Prostate gland (tissue), 2 donors: ENCODE results near the gene FSIP1. TPM values are rescaled to one million over a fixed set of nuclear protein-coding genes. Genes with fewer than 3 reads are reported as not detected.

Experiments
- DNase-seq: peaks from one replicate; pipeline ENCODE4 v3.0.0-alpha.2; 2019; ENCODE audit warnings: low spot score
- H3K27ac ChIP-seq, 2 donors: fragments of 200-600 bp; sonication (generic); 2 replicates each; pipeline ENCODE4 v1.5.1; 2017 to 2019
- H3K27me3 ChIP-seq: fragments of 200-600 bp; sonication (generic); replicated peaks from 2 replicates; pipeline ENCODE4 v1.5.1; 2019; ENCODE audit not compliant: insufficient read depth
- H3K36me3 ChIP-seq, 2 donors: fragments of 200-600 bp; sonication (generic); 1 replicate in 1 of 2; 2 replicates in 1 of 2; pipeline versions ENCODE4 v1.5.1 to v1.8.1; 2017 to 2019
- H3K4me1 ChIP-seq: fragments of 200-600 bp; sonication (generic); replicated peaks from 2 replicates; pipeline ENCODE4 v1.5.1; 2019
- H3K4me3 ChIP-seq, 2 donors: fragments of 200-600 bp; sonication (generic); 2 replicates each; pipeline ENCODE4 v1.5.1; 2017 to 2019
- H3K9me3 ChIP-seq: fragments of 200-600 bp; sonication (generic); 2 replicates; pipeline ENCODE4 v1.5.1; 2017
- POLR2A ChIP-seq: fragments of 450-650 bp; IDR thresholded peaks from one replicate; pipeline ENCODE4 v1.6.1; 2016; ENCODE audit warnings: antibody characterized with exemption, mild to moderate bottlenecking
- POLR2AphosphoS5 ChIP-seq: sonication (generic); formaldehyde crosslinking; IDR thresholded peaks from one replicate; pipeline ENCODE4 v1.6.1; 2017; ENCODE audit warnings: antibody characterized with exemption
- WGBS: methylation state at CpG from one replicate; pipeline ENCODE4 v1.1.5; 2018; 5-methylcytosine and 5-hydroxymethylcytosine counted together
- intact Hi-C: fragments of 100-400 bp; cut with DNase I; formaldehyde crosslinking; loops from one replicate; pipeline ENCODE4 v1.14.2; 2022
- total RNA-seq, 2 donors: library from RNA; depleted of rRNA; stranded (reverse); fragments of >200 nt; gene quantifications; one replicate each; pipeline ENCODE4 v1.1.0, GENCODE V29; 2016
- TF ChIP-seq, protein P1 (sequence below), 4 experiments: fragments of 200-600 bp in 2 of 4; fragments of 450-650 bp in 2 of 4; sonication (generic) in 2 of 4; IDR thresholded peaks; 1 replicate in 3 of 4; 2 replicates in 1 of 4; pipeline ENCODE4 v1.5.1; 2016 to 2019; ENCODE audit warnings: antibody characterized with exemption in 4 of 4, mild to moderate bottlenecking in 2 of 4, moderate library complexity in 2 of 4

The FSIP1 gene
- total RNA-seq, 2 donors from 2014 or later: 1.6 to 2.3 TPM

DNA sequence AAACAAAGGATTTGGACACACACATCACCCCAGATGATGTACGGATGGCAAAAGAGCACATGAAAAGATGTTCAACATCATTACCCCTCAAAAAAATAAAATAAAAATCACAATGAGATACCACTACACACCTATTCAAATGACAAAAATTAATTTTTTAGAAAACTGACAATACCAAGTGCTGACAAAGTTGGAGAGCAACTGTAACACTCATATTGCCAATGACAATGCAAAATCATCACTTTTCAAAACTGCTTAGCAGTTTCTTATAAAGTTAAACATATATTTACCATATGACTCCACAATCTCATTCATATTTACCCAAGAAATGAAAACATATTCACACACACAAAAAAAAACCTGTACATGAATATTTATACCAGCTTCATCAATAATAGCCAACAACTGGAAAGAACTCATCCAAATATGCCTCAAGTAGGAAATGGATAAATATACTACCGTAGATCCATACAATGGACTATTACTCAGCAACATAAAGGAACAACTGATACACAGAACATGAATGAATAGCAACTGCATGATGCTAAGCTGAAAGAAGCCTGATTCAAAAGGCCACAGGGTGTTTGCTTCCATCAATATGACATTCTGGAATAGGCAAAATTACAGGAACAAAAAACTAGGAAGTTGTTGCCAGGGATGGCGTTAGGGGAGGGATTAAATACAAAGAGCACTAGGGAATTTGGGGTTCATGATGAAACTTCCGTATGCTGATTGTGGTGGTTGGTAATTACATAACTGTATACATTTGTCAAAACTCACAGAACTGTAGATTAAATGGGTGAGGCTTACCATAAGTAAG is 1.3 kb downstream of the FSIP1 start:
- Histone ChIP-seq H3K27ac (no peak overlapping the region), H3K27me3 (no peaks in the 10 kb centered on the region), H3K4me3 (no peak overlapping the region), H3K4me1 (peaks cover 4% of the 10 kb centered on the region), H3K36me3 (no peaks in the 10 kb centered on the region), H3K9me3 (no peaks in the 10 kb centered on the region)
- WGBS: 87% methylated on average over 4 of the region's 4 CpGs
- no peak for TF ChIP-seq POLR2A
- no peak for TF ChIP-seq POLR2AphosphoS5
- TF ChIP-seq, protein P1, sequence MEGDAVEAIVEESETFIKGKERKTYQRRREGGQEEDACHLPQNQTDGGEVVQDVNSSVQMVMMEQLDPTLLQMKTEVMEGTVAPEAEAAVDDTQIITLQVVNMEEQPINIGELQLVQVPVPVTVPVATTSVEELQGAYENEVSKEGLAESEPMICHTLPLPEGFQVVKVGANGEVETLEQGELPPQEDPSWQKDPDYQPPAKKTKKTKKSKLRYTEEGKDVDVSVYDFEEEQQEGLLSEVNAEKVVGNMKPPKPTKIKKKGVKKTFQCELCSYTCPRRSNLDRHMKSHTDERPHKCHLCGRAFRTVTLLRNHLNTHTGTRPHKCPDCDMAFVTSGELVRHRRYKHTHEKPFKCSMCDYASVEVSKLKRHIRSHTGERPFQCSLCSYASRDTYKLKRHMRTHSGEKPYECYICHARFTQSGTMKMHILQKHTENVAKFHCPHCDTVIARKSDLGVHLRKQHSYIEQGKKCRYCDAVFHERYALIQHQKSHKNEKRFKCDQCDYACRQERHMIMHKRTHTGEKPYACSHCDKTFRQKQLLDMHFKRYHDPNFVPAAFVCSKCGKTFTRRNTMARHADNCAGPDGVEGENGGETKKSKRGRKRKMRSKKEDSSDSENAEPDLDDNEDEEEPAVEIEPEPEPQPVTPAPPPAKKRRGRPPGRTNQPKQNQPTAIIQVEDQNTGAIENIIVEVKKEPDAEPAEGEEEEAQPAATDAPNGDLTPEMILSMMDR (IDR thresholded peaks at IDR 0.05): no peak
- DNase-seq: no peak
- intact Hi-C loops: no loop called here

DNA sequence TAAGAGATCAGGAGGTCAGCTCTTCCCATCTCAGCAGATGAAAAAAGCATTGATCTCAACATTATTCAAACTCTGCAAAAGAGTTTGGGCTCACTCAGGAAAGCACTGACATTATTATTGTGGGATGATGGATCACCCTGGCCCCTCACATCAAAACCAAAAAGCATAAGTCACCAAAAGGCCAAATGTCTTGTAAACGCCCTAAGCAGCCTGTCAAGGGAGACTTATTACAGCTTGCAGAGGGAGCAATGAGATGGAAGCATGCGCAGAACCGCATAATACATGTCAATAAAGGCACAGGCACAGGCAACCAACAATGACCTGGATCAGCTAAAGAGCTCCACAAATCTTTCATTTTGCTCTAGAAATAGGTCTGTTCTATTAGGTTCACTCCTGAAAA is 4.6 kb downstream of the FSIP1 start:
- H3K36me3 ChIP-seq: no peaks in the 10 kb centered on the region
- H3K4me1 ChIP-seq: no peaks in the 10 kb centered on the region
- TF ChIP-seq, protein P1 (IDR thresholded peaks at IDR 0.05): no peak
- TF ChIP-seq POLR2A: no peak
- TF ChIP-seq POLR2AphosphoS5: no peak
- no peak for DNase-seq
- no peaks in the 10 kb centered on the region for H3K9me3 ChIP-seq
- H3K27me3 ChIP-seq: no peaks in the 10 kb centered on the region
- 57% methylated on average over 3 of the region's 3 CpGs for WGBS
- intact Hi-C loops: no loop called here
- no peak overlapping the region for H3K4me3 ChIP-seq
- H3K27ac ChIP-seq: no peak overlapping the region

DNA sequence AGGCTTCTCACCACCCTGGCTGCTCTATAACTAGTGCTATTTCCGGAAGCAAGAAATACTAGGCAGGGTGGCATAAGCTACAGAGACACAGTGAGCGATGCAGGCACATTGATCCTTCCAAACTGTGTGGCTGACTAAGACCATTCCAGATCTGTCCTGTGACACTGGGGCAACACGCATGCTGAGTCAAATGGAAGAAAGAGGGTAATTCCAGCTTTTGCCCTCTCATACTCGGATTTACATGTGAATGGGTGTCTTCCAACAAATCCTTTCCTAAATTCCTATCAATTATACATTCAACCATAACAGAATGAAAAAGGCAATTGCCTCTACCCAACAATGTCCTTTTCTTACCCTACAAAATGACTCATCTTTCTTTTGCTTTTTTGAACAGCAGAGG is 5.1 kb downstream of the FSIP1 start:
- no peak overlapping the region for H3K4me3 ChIP-seq
- DNase-seq: no peak
- TF ChIP-seq POLR2A (no peak), POLR2AphosphoS5 (no peak)
- TF ChIP-seq, protein P1 (IDR thresholded peaks at IDR 0.05): no peak
- intact Hi-C loops: no loop called here
- WGBS: 85% methylated on average over 4 of the region's 4 CpGs
- H3K9me3 ChIP-seq: no peaks in the 10 kb centered on the region
- no peaks in the 10 kb centered on the region for H3K36me3 ChIP-seq
- no peak overlapping the region for H3K27ac ChIP-seq
- no peaks in the 10 kb centered on the region for H3K27me3 ChIP-seq
- no peaks in the 10 kb centered on the region for H3K4me1 ChIP-seq

DNA sequence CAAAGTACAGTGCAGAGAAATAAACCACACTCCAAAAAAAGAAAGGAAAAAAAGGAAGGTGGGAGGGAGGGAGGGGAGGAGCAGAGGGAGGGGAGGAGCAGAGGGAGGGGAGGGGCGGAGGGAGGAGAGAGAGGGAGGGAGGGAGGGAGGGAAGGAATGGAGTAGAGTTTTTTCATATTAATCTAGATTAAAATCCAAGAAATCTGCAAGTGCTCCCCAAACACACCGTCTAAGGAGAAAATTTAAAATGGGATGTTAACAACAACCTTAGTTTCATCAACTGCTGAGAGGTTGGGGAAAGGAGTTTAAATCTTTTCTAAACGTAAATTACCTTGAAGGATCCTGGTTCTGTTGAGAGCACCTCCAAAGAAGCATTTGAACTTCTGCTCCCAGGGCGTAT is 6.6 kb downstream of the FSIP1 start:
- TF ChIP-seq POLR2A: no peak
- TF ChIP-seq, protein P1 (IDR thresholded peaks at IDR 0.05): no peak
- TF ChIP-seq POLR2AphosphoS5: no peak
- no peaks in the 10 kb centered on the region for H3K36me3 ChIP-seq
- 73% methylated on average over 4 of the region's 4 CpGs for WGBS
- H3K27ac ChIP-seq: no peak overlapping the region
- intact Hi-C loops: no loop called here
- no peak for DNase-seq
- no peaks in the 10 kb centered on the region for H3K9me3 ChIP-seq
- H3K4me1 ChIP-seq: no peaks in the 10 kb centered on the region
- H3K4me3 ChIP-seq: no peak overlapping the region
- H3K27me3 ChIP-seq: no peaks in the 10 kb centered on the region

DNA sequence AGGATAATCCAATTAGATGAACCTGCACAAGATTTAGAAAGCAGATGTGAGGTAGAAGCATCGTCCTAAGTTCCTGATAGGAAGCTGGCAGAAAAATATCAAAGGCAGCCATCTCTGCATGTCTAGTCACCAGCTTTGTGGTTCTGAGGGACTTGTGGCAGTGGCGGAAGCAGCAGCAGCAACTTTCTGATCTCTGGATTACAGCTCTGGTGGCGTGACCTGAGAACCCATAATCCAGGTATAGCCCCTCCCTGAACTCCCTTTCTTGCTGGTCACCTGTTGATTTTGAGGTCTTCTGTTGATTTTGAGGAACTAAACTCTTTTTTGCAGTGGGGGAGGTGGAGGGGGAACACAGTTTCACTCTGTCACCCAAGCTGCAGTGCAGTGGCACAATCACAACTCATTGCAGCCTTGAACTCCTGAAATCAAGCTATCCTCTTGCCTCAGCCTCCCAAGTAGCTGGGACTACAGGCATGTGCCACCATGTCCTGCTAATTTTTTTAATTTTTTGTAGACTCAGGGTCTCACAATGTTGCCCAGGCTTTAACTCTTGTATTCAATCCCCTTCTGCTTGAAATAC is 7.9 kb downstream of the FSIP1 start:
- WGBS: 88% methylated on average over 3 of the region's 3 CpGs
- H3K27ac ChIP-seq: no peak overlapping the region
- H3K36me3 ChIP-seq: no peaks in the 10 kb centered on the region
- intact Hi-C loops: no loop called here
- DNase-seq: no peak
- H3K9me3 ChIP-seq: no peaks in the 10 kb centered on the region
- no peaks in the 10 kb centered on the region for H3K27me3 ChIP-seq
- TF ChIP-seq, protein P1 (IDR thresholded peaks at IDR 0.05): no peak
- TF ChIP-seq POLR2A (no peak), POLR2AphosphoS5 (no peak)
- no peak overlapping the region for H3K4me3 ChIP-seq
- no peaks in the 10 kb centered on the region for H3K4me1 ChIP-seq
